NAMALWA (cell line): ENCODE measurements around the gene DIPK1A.

ENCODE experiments used
- DNase-seq: peaks from one replicate; pipeline ENCODE4 v3.0.0-alpha.2; 2015; ENCODE audit warnings: low spot score

The DIPK1A gene

GRCh38 chr1:92877792-92878191 is 83.5 kb downstream of the DIPK1A start:
- no peak for DNase-seq

- DNase-seq = no peak
Measured at GRCh38 chr1:92877081-92877711, 84.1 kb downstream of the DIPK1A start.

DNA sequence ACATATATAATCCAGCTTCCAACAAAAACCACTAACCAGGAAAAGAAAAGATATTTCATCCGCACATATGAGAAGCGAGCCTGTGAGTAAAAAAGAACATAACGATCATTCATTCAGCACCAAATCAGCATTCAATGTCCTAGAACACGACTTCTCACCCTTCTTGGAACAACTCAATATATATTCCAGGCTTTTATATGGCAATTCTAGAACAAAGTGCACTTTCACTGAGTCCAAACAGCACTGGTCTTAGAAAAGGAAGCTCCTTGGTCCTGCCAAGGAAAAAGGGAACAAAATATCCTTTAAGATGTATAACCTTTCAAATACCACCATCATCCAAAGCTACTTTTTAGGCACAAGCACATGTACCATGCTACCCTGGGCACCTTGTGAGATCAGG is 84.9 kb downstream of the DIPK1A start:
- no peak for DNase-seq

DNA sequence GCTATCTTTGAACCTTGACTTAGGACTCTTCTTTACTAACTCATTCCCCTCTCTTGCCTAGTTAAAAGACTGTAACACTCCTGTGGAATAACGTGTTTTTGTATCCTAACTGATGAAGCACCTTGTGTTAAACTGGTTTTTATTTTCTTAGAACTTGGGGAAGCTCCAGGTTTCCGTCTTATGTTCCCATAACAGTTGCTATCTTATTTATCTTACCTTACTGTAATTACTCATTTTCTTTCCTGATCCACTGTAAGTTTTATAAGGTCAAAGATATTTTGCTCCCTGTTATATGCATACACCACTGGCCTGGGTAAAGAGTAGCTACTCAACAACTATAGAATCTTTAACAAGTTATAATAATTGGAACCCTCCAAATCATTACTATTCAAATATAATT is 86.3 kb downstream of the DIPK1A start:
- no peak for DNase-seq

DNA sequence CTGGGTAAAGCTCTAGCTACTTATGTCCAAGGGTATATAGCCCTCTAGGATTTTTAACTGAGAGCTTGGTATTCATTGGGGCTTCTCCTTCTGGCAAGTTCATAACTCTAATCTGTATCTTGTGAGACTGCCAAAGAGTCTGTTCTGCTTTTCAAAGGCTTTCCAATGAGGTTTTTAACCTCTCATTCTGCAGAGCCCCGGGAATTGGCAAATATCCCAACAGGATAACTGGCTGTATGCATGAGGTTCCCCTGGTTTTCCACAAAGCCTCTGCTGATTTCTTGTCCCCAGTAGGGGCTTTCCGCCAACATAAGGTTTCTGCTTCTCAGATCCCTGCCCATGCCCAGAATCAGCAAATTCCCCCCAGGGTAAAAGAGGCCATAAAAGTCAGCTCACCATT is 88.5 kb downstream of the DIPK1A start:
- DNase-seq = no peak

DNA sequence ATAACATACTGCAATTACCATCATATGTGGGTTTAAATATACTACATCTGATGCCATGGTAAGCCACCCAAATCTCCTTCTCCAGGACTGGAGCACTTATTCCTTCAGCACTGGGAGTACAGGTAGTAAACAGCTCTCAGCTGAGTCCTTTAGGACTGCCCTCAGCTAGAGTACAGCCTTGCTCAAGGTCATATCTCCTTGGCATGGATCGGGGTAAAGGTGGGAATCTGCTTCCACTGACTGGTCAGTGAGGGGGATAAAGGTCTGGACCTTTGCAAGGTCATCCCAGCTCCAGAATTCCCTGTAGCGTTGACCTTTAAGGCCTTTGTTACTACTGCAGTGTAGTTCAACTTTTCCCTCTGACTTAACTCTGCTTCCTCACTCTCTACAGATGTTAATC is 90.7 kb downstream of the DIPK1A start:
- DNase-seq = no peak

- DNase-seq = no peak
Measured at GRCh38 chr1:92864131-92864530, 97.1 kb downstream of the DIPK1A start.

DNA sequence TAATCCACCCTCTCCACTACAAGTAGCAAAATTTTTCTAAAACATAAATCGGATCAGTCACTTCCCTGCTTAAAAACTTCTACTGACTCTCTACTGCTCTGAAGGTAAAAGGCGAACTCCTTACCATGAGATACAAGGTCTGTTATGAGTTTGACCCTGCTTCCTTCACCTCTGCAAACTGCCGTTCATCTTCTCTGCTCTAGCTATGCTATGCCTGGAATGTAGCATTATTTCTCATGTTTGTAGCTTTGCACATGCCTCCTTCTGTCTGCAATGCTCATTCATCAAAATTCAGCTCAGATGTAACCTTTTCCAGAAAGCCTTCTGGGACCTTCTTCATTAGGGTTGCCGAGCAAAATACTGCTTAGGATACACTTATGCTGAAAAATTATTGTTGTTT is 98.7 kb downstream of the DIPK1A start:
- no peak for DNase-seq

GRCh38 chr1:92859400-92860039 is 101.7 kb downstream of the DIPK1A start:
- no peak for DNase-seq

DNA sequence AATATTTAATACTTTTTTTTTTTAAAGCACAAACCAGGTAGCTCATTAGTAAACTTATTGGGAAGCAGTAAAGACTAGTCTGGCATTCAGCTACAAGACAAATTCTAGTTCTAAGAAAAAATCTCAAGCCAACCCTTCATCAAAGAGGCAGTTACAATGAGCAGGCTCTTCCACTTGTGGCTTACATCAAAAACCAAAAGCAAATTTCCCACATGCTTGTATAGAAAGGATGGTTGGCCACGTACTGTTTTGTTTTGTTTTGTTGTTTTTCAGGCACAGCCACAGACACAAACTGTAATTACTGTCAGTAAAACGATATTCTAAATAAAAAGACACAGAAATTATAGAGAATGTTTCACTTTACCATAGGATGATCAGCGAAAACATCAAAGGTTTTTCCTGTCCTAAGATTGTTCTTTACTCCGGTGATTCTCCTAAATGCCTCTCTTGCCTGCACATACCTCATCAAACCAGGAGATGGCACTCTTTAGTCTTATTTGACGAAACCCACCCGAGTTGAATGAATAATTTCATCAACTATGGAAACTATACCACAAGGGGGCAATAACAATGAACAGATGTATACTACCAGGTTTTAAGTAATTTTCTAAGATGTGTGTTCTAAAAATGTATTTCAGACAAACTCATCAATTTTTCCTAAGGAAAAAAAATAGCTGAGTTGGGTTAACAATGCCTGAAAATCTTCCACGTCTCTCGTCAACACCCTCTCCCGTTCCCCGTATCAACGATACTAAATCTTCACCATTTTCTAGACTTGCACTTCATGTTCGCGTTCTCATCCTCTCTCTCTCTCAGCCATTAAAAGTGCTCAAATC is 102.5 kb downstream of the DIPK1A start:
- DNase-seq = peak; percentile 93

GRCh38 chr1:92857817-92858216 is 103.4 kb downstream of the DIPK1A start:
- no peak for DNase-seq

DNA sequence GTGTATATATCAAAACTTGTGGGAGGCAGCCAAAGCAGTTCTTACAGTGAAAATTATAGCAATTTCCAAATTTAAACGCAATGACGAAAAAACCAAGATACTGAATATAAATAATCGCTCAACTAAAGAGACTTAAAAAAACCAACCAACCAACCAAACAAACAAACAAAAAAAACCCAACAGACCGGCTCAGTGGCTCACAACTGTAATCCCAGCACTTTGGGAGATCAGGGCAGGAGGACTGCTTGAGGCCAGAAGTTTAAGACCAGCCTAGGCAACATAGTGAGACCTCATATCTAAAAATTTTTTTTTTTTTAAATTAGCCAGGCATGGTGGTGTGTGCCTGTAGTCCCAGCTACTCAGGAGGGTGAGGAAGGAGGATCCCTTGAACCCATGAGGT is 106.0 kb downstream of the DIPK1A start:
- DNase-seq = no peak

DNA sequence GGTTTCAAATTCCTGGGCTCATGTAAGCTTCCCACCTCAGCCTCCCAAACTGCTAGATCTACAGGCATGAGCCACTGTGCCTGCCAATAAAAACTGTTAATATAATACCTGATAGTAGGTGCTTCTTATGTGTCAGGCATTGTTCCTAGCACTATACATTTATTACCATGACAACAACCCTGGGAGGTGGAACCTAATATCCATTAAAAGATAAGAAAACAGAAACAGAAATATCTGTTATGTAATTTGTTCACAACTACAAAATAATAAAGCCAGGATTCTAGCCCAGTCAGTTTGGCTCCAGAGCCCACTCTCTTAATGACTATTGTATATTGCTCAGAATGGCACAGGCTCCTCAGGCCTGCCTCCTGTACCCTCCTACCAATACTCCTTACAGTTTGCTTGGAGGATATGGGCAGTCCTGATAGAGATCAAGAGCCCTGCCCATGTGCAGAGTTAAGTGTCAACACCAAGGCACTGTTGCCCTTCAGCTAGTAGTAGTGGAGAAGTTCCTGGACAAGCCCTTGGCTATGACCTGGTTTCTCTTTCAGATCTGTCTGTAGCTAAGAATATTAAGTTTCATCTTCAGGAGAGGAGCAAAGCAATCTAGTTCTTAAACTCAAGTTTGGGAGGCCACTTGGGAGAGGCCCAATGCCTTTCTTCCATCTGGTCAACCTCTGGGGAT is 107.0 kb downstream of the DIPK1A start:
- no peak for DNase-seq

DNA sequence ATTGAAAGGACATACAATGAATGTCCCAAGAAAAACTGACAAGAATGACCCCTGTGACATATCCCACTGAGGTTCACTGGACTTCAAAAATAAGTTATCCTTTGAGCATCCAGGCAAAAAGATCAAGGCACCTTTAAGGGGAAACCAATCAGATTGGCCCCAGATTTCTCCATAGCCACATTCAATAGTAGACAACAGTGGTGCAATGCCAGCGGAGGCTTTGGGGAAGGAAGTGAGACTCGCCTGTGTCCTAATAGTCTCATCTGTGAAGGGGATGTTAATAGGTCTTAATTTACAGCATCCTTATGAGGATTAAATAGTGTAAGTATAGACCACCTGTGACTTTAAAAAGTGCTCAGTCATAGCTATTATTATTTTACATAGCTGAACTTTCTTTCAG is 108.0 kb downstream of the DIPK1A start:
- no peak for DNase-seq

DNA sequence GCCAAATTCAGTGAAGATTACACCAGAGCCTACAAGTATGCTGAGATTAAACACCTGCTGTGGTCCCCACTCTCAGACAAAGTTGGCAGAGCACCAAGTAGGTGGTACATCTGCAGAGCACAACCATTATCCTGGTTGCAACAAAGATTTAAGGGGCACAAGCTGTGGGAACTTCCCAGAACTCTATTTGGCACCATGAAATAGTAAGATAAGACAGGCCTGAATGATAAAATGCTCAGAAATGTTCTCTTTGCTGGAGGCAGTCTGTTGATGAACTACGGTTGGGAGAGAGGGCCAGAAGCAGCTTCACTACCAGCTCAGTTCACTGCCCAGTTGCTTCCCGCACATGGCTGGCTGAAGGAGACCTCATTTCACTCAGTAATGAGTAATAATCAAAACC is 109.5 kb downstream of the DIPK1A start:
- DNase-seq = peak; percentile 33

DNA sequence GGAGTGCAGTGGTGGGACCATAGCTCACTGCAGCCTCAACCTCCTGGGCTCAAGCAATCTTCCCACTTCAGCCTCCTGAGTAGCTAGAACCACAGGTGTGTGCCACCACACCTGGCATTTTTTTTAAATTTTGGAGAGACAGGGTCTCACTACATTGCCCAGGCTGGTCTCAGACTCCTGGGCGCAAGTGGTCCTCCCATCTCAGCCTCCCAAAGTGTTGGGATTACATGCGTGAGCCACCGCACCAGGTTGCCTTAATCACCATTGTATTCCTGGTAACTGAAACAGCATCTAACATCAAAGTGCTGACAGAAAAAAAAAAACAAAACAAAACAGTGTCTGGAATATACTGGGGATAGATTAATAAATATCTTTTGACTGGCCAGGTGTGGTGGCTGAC is 111.2 kb downstream of the DIPK1A start:
- DNase-seq = no peak

- DNase-seq = no peak
Measured at GRCh38 chr1:92848201-92848600, 113.1 kb downstream of the DIPK1A start.

- DNase-seq = no peak
Measured at GRCh38 chr1:92845908-92846307, 115.4 kb downstream of the DIPK1A start.

DNA sequence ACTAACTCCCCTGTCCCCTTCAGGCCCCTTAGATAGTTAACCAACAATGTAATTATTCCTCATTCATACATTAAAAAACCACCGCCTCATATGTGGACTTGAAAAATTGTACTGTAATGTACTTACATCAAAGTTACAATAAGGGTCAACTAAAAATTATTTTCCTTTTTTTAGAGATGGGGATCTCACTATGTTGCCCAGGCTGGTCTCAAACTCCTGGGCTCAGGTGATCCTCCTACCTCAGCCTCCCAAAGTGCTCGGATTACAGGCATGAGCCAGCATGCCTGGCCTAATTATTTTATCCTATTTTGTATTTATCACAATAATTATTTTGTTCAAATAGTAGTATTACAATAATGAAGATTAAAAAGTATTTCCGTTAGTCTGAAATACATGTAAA is 116.8 kb downstream of the DIPK1A start:
- no peak for DNase-seq

GRCh38 chr1:92843429-92844352 is 117.6 kb downstream of the DIPK1A start:
- peak; percentile 20 for DNase-seq

- peak; percentile 14 for DNase-seq
Measured at GRCh38 chr1:92843046-92843423, 118.2 kb downstream of the DIPK1A start.
